Activated CD4-positive, alpha-beta T cell treated with anti-CD3 and anti-CD28 coated beads, Interleukin-2, amount 50 U/mL, for 24 hours (primary cell): Measurements from ENCODE around the gene RBM45.

Source experiments
- DNase-seq, 2 donors: peaks; one replicate each; pipeline ENCODE4 v3.0.0-alpha.2; 2020; ENCODE audit warnings: low read depth in 1 of 2, low spot score in 1 of 2

RBM45 gene

DNA sequence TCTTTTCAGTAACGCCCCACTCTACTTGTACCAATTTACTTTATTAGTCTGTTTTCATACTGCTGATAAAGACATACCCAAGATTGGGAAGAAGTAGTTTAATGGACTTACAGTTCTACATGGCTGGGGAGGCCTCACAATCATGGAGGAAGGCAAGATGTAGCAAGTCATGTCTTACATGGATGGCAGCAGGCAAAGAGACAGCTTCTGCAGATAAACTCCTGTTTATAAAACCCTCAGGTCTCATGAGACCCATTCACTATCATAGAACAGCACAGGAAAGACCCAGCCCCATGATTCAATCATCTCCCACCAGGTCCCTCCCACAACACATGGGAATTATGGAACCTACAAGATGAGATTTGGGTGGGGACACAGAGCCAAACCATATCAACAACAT is 43.3 kb downstream of the RBM45 start:
- no peak for DNase-seq

DNA sequence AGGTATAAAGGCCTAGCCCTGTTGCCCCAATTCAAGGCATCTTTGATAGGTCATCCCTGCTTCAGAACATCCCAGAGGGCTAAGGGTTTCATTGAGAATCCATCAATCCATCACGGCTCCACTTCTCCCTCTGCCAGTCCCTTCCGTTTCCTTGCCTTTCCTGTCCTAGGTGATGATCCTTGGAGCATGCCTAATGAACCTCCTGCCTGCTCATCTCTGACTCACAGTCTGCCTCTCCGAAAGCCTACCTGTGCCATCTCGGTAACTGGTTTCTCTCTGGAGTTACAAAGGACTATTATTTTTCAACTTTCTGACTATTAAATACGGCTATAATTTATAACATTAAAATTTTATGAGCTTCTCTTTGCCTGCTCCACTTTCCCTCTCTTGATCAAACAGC is 45.3 kb downstream of the RBM45 start:
- no peak for DNase-seq

DNA sequence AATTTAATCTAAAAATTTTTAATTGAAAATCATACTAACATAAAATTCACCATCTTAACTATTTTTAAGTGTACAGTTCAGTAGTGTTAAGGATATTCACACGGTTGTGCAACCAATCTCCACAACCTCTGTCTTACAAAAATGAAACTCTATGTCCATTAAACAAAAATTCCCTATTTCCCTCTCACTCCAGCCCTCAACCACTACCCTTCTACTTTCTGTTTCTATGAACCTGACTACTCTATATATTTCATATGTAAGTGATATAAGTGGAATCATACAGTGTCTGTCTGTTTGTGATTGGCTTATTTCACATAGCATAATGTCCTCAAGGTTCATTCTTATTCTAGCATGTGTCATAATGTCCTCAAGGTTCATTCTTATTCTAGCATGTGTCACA is 47.7 kb downstream of the RBM45 start:
- no peak for DNase-seq

DNA sequence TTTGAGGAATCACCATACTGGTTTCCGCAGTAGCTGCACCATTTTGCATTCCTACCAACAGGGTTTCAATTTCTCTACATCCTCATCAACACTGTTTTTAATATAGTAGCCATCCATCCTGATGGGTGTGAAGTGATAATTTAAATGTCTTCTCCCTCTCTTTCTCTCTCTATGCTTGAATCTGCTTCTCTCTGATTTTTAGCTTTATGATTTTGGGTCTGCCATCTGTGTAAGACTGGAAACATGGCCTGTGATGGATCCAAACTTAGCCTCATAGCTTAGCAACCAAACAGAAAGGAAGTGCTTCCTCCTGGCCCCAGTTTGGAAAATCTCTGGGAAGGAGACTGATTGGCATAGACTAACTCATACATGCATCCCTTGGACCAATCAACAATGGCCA is 48.4 kb downstream of the RBM45 start:
- DNase-seq, result no peak

DNA sequence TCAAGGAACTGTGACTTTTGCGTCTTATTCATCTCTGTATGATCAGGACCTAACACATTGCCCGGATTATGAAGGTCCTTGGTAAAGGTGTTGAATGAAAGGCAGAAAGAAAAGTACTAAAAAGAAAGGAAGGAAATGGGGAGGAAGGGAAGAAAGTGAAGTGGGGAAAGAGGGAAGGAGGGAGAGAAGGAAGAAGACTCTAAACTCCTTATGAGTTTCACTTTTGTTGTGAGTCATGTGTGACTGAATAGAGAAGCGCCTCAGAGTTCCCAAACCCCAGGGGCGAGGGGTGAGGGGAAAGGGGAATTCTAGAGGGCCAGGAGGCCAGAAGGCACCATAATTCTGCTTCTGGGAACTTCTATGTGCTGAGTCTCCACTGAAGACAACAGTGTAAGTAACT is 51.2 kb downstream of the RBM45 start:
- no peak for DNase-seq

DNA sequence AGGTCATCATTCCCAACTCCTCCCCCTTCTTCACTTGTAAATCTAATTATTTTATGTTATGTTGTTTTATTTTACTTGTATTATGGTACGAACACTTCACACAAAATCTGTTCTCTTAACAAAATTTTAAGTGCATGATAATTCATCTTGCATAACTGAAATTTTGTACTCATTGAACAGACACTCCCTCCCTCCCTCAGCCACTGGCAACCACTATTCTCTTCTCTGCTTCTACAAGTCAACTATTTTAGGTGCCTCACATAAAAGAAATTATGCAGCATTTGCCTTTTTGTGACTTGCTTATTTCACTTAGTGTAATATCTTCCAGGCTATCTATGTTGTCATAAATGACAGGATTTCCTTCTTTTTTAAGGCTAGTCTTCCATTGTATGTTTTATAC is 51.7 kb downstream of the RBM45 start:
- no peak for DNase-seq

DNA sequence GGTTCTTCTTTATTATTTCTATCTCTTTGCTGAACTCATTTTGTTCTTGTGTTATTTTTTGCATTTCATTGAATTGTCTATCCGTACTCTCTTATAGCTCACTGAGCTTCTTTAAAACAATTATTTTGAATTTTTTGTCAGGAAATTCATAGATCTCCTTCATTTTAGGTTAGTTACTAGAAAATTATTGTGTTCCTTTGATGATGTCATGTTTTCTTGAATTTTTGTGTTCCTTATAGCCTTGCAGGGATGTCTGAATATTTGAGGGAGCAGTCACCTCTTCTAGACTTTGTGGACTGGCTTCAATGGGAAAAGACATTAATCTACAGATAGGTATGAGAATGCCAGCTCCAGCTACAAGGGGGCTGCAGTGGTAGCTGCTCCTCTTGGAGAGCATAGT is 61.4 kb downstream of the RBM45 start:
- no peak for DNase-seq

GRCh38 chr2:178177066-178177679 is 64.9 kb downstream of the RBM45 start:
- no peak for DNase-seq
